ENCODE results near the gene PPM1J. TPM values are rescaled to one million over a fixed set of nuclear protein-coding genes. Genes with fewer than 3 reads are reported as not detected.
A peak's percentile ranks its signal among the peaks of the same experiment; 100 is the strongest.

Gene PPM1J
- total and polyA plus RNA-seq, 2 of the 8 experiments (the other 6 are each of a cell fraction or from before 2014, with no cell fraction given), result 19.4 to 31.6 TPM

- H3K4me2 ChIP-seq (ENCODE audit: insufficient read depth in 1 of 2, low read depth in 2 of 2, low read length in 2 of 2), result peak overlapping the region; percentile 78 to 85
- H2AFZ ChIP-seq (ENCODE audit: low read length), result peak overlapping the region; percentile 61
- H3K27ac ChIP-seq (ENCODE audit: low read depth, low read length), result no peak overlapping the region
- H3K56ac ChIP-seq (replicated peaks; ENCODE audit: insufficient read length, low read depth, low read length), result no peak overlapping the region
- peaks cover 10% of the 10 kb centered on the region; the same call in 1 of the 2 replicates for H3K23me2 ChIP-seq (ENCODE audit: low read depth, low read length)
- 7% methylated on average over 58 of the region's 58 CpGs; no CpG with 5 or more reads in 1 of the 2 experiments for WGBS, 2 experiments (ENCODE audit: extremely low coverage in 1 of 2, insufficient coverage in 1 of 2, insufficient read length in 1 of 2, insufficient replicate concordance in 2 of 2, low coverage in 1 of 2, low lambda C conversion rate in 2 of 2, missing lambda C conversion rate in 1 of 2)
- peak overlapping the region; percentile 74 for H4K91ac ChIP-seq (replicated peaks; ENCODE audit: insufficient read length, low read length)
- H2BK5ac ChIP-seq (ENCODE audit: low read depth, low read length), result no peak overlapping the region
- H3K9me3 ChIP-seq (ENCODE audit: insufficient read depth in 2 of 2, low read depth in 1 of 2, low read length in 1 of 2), result peaks cover 0 to 7% of the 10 kb centered on the region in 2 experiments; a peak in 1 of 4 replicates
- FAIRE-seq (no peak), DNase-seq (ENCODE audit: low read depth in 1 of 2, low spot score in 2 of 2) (peak in 1 of 2 experiments; percentile 86)
- H3K4me3 ChIP-seq (ENCODE audit: extremely low read depth in 1 of 4, insufficient read depth in 2 of 4, low read depth in 3 of 4, low read length in 4 of 4), result peak overlapping the region; percentile 39 to 59 (median 50)
- peak overlapping the region; percentile 45 for H4K8ac ChIP-seq (ENCODE audit: extremely low read depth, insufficient read depth, low read length)
- no peak overlapping the region for H2BK120ac ChIP-seq (replicated peaks; ENCODE audit: low read depth, low read length)
- H3K18ac ChIP-seq (ENCODE audit: extremely low read depth, low read length), result peak overlapping the region; percentile 71
- H3K27me3 ChIP-seq (replicated peaks in 1 of 4; ENCODE audit: control insufficient read depth in 3 of 4, extremely low read depth in 1 of 4, insufficient read depth in 3 of 4, low read length in 3 of 4), result peaks cover 9 to 34% (median 27%) of the 10 kb centered on the region in 4 experiments
- H4K5ac ChIP-seq (ENCODE audit: insufficient read length, low read depth, low read length), result no peak overlapping the region
- H3K79me2 ChIP-seq (ENCODE audit: control insufficient read depth in 1 of 2, insufficient read depth in 2 of 2, low read length in 2 of 2), result no peaks in the 10 kb centered on the region
- H3K23ac ChIP-seq (ENCODE audit: insufficient read length), result no peak overlapping the region
- no peak overlapping the region for H2AK5ac ChIP-seq (ENCODE audit: low read depth, low read length)
- no peak overlapping the region for H2BK15ac ChIP-seq (ENCODE audit: low read length)
- no peak overlapping the region for H2BK20ac ChIP-seq (ENCODE audit: low read length)
- no peaks in the 10 kb centered on the region for H3K79me1 ChIP-seq (ENCODE audit: low read depth, low read length)
- ChIA-PET CTCF (ENCODE audit: partially characterized antibody) (interaction anchor here (0.8 to 7.4 kb wide), 20 partner anchors 10 to 331 kb away, joined by 3 to 73 read pairs (median 6); partner anchors contain the start of genes LRIG2 and PPM1J), POLR2A (ENCODE audit: partially characterized antibody) (interaction anchor here (1.4 to 2.9 kb wide), 4 partner anchors 9 to 60 kb away, joined by 3 to 15 read pairs (median 4); a partner anchor contains a TSS)
- H3K9ac ChIP-seq (replicated peaks in 1 of 4; ENCODE audit: extremely low read depth in 1 of 4, low read depth in 3 of 4, low read length in 3 of 4), result peak overlapping the region in 2 of 4 experiments; percentile 3 to 4; a peak in 1 of 7 replicates
- no peaks in the 10 kb centered on the region for H4K20me1 ChIP-seq (replicated peaks in 1 of 2; ENCODE audit: control insufficient read depth in 1 of 2, insufficient read depth in 2 of 2, low read length in 2 of 2)
- peak overlapping the region; percentile 50; the same call in 1 of the 2 replicates for H2BK12ac ChIP-seq (ENCODE audit: low read depth, low read length)
- H3K4me1 ChIP-seq (replicated peaks in 1 of 4; ENCODE audit: control insufficient read depth in 3 of 4, insufficient read depth in 4 of 4, low read length in 3 of 4), result peaks cover 0 to 7% (median 5%) of the 10 kb centered on the region in 4 experiments; a peak in 4 of 7 replicates
- H3K36me3 ChIP-seq (ENCODE audit: control insufficient read depth in 2 of 4, insufficient read depth in 4 of 4, low read length in 3 of 4), result no peaks in the 10 kb centered on the region
- no peak overlapping the region for H3K14ac ChIP-seq (ENCODE audit: insufficient read length)
- H3K4ac ChIP-seq (replicated peaks; ENCODE audit: insufficient read length, low read depth, low read length), result no peak overlapping the region
- TF ChIP-seq JUND (IDR thresholded peaks at IDR 0.05; ENCODE audit: low read length) (no peak), YY1 (IDR thresholded peaks at IDR 0.05; ENCODE audit: low read depth, low read length) (no peak), EP300 (IDR thresholded peaks at IDR 0.05; ENCODE audit: borderline replicate concordance in 1 of 2, low read depth in 2 of 2, low read length in 2 of 2) (no peak), JUN (IDR thresholded peaks at IDR 0.05; ENCODE audit: low read depth, low read length) (no peak), SP4 (IDR thresholded peaks at IDR 0.05; ENCODE audit: low read length) (no peak), KDM5A (IDR thresholded peaks at IDR 0.05; ENCODE audit: low read length) (no peak), SAP30 (IDR thresholded peaks at IDR 0.05; ENCODE audit: insufficient read depth, insufficient replicate concordance, low read length) (no peak), RXRA (IDR thresholded peaks at IDR 0.05; ENCODE audit: insufficient read depth, low read depth, low read length) (no peak), CBX5 (IDR thresholded peaks at IDR 0.05; ENCODE audit: low read depth, low read length) (no peak), ZNF274 (IDR thresholded peaks at IDR 0.05; ENCODE audit: borderline replicate concordance, extremely low read depth, low read length) (no peak), CHD1 (IDR thresholded peaks at IDR 0.05; ENCODE audit: low read depth, low read length) (no peak)
- TF ChIP-seq, protein P1, sequence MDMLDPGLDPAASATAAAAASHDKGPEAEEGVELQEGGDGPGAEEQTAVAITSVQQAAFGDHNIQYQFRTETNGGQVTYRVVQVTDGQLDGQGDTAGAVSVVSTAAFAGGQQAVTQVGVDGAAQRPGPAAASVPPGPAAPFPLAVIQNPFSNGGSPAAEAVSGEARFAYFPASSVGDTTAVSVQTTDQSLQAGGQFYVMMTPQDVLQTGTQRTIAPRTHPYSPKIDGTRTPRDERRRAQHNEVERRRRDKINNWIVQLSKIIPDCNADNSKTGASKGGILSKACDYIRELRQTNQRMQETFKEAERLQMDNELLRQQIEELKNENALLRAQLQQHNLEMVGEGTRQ (IDR thresholded peaks at IDR 0.05; ENCODE audit: low read length), result no peak
These were observed 29.0 kb upstream of the PPM1J start for GRCh38 chr1:112744009-112744578.

Measured in H1 (cell line).